OCI-LY3 (cell line): Measurements from ENCODE around the gene HIBCH.

ENCODE experiments used
- CTCF ChIP-seq: fragments of 200-600, 300-600 bp; sonication (generic); IDR thresholded peaks from 2 replicates; pipeline ENCODE4 v1.5.1; 2014; ENCODE audit warnings: antibody characterized with exemption, low read length, low read depth
- EZH2phosphoT487 ChIP-seq: fragments of 200-600 bp; shearing (Covaris generic); IDR thresholded peaks from 2 replicates; pipeline ENCODE4 v1.6.1; 2018; ENCODE audit warnings: antibody characterized with exemption, mixed run types, low read depth

GRCh38 chr2:190169221-190170072 is 150.2 kb downstream of the HIBCH start:
- TF ChIP-seq CTCF, result no peak
- TF ChIP-seq EZH2phosphoT487, result no peak
